Liver (tissue), 9 donors: Measurements from ENCODE around the gene PHLDA2. TPM values are rescaled to one million over a fixed set of nuclear protein-coding genes. Genes with fewer than 3 reads are reported as not detected.

Source experiments
- DNase-seq: peaks from one replicate; pipeline ENCODE4 v3.0.0-alpha.2; 2017; ENCODE audit warnings: low spot score
- H3K27ac ChIP-seq, 2 donors: one replicate each; pipeline ENCODE4 v1.7.0; 2013; ENCODE audit warnings: inconsistent platforms in 2 of 2, low read length in 2 of 2, control low read depth in 1 of 2, low read depth in 1 of 2, mild to moderate bottlenecking in 1 of 2
- H3K27me3 ChIP-seq, 4 donors: one replicate each; pipeline versions ENCODE4 v1.6.1 to v1.7.0; 2013; ENCODE audit warnings: low read length in 3 of 4, inconsistent platforms in 1 of 4, mild to moderate bottlenecking in 1 of 4, moderate library complexity in 1 of 4; ENCODE audit not compliant: control insufficient read depth in 4 of 4, insufficient read depth in 4 of 4
- H3K36me3 ChIP-seq, 4 donors: one replicate each; pipeline versions ENCODE4 v1.6.1 to v1.7.0; 2013; ENCODE audit warnings: low read length in 3 of 4, mild to moderate bottlenecking in 3 of 4, low read depth in 1 of 4, moderate library complexity in 1 of 4; ENCODE audit not compliant: control insufficient read depth in 4 of 4, insufficient read depth in 3 of 4
- H3K4me1 ChIP-seq, 4 donors: one replicate each; pipeline versions ENCODE4 v1.6.1 to v1.7.0; 2013; ENCODE audit warnings: low read length in 3 of 4, mild to moderate bottlenecking in 3 of 4, moderate library complexity in 1 of 4; ENCODE audit not compliant: control insufficient read depth in 4 of 4, insufficient read depth in 4 of 4
- H3K4me3 ChIP-seq, 3 donors: one replicate each; pipeline versions ENCODE4 v1.6.1 to v1.7.0; 2013; ENCODE audit warnings: low read length in 3 of 3, control low read depth in 1 of 3, low read depth in 1 of 3, mild to moderate bottlenecking in 1 of 3
- H3K9ac ChIP-seq, 2 donors: one replicate each; pipeline ENCODE4 v1.7.0; 2013; ENCODE audit warnings: low read length in 2 of 2, mild to moderate bottlenecking in 2 of 2, moderate library complexity in 2 of 2, control low read depth in 1 of 2, low read depth in 1 of 2
- H3K9me3 ChIP-seq, 4 donors: one replicate each; pipeline versions ENCODE4 v1.6.1 to v1.7.0; 2013; ENCODE audit warnings: low read length in 3 of 4; ENCODE audit not compliant: control insufficient read depth in 4 of 4
- EGR1 ChIP-seq, 2 donors: IDR thresholded peaks; 2 replicates each; pipeline ENCODE4 v1.6.1; 2016 to 2018; ENCODE audit warnings: antibody characterized with exemption in 2 of 2, low read depth in 2 of 2
- FOXA1 ChIP-seq: IDR thresholded peaks from 2 replicates; pipeline ENCODE4 v1.6.1; 2016; ENCODE audit warnings: antibody characterized with exemption
- FOXA2 ChIP-seq: IDR thresholded peaks from 2 replicates; pipeline ENCODE4 v1.6.1; 2016; ENCODE audit warnings: antibody characterized with exemption
- GABPA ChIP-seq, 2 donors: IDR thresholded peaks in 1 of 2; conservative IDR thresholded peaks in 1 of 2; 2 replicates each; pipeline ENCODE4 v1.6.1; 2016; ENCODE audit warnings: antibody characterized with exemption in 2 of 2, mild to moderate bottlenecking in 1 of 2, moderate library complexity in 1 of 2
- HNF4A ChIP-seq, 2 donors: conservative IDR thresholded peaks; 2 replicates each; pipeline ENCODE4 v1.6.1; 2016; ENCODE audit warnings: antibody characterized with exemption in 2 of 2, mild to moderate bottlenecking in 2 of 2
- HNF4G ChIP-seq: IDR thresholded peaks from 2 replicates; pipeline ENCODE4 v1.6.1; 2016; ENCODE audit warnings: antibody characterized with exemption
- JUND ChIP-seq, 2 donors: IDR thresholded peaks; 2 replicates each; pipeline ENCODE4 v1.6.1; 2016; ENCODE audit warnings: antibody characterized with exemption in 2 of 2
- NR2F2 ChIP-seq: IDR thresholded peaks from 2 replicates; pipeline ENCODE4 v1.6.1; 2016; ENCODE audit warnings: antibody characterized with exemption
- RAD21 ChIP-seq, 2 donors: IDR thresholded peaks; 2 replicates each; pipeline ENCODE4 v1.6.1; 2016; ENCODE audit warnings: antibody characterized with exemption in 2 of 2, mild to moderate bottlenecking in 2 of 2
- RXRA ChIP-seq, 2 donors: IDR thresholded peaks; 2 replicates each; pipeline ENCODE4 v1.6.1; 2017 to 2018; ENCODE audit warnings: antibody characterized with exemption in 2 of 2, mild to moderate bottlenecking in 1 of 2
- SP1 ChIP-seq: IDR thresholded peaks from 2 replicates; pipeline ENCODE4 v1.6.1; 2018; ENCODE audit warnings: antibody characterized with exemption, mild to moderate bottlenecking
- TAF1 ChIP-seq: conservative IDR thresholded peaks from 2 replicates; pipeline ENCODE4 v1.6.1; 2016; ENCODE audit warnings: antibody characterized with exemption, mild to moderate bottlenecking
- YY1 ChIP-seq: IDR thresholded peaks from 2 replicates; pipeline ENCODE4 v1.6.1; 2016; ENCODE audit warnings: antibody characterized with exemption, mild to moderate bottlenecking
- WGBS: extraction: QIAGEN DNeasy Blood & Tissue Kit; methylation state at CpG from one replicate; pipeline ENCODE4 v1.1.7; 2013; 5-methylcytosine and 5-hydroxymethylcytosine counted together
- polyA plus RNA-seq, 2 donors: library from polyadenylated mRNA; stranded (reverse) in 1 of 2; unstranded in 1 of 2; fragments of 200-250 nt in 1 of 2; fragments of >200 nt in 1 of 2; fragmentation: Nextera tagmentation in 1 of 2; extraction: Ambion mirVana in 1 of 2; gene quantifications; one replicate each; pipeline versions ENCODE4 v1.2.1 to v1.2.3, GENCODE V29; 2013 to 2015
- total RNA-seq, 2 donors: library from RNA; depleted of rRNA; stranded (reverse); fragments of >200 nt; gene quantifications; one replicate each; pipeline ENCODE4 v1.2.3, GENCODE V29; 2014
- TF ChIP-seq, protein P1 (sequence below): fragments of 150-350 bp; IDR thresholded peaks from 2 replicates; pipeline ENCODE4 v1.5.1; 2017; ENCODE audit warnings: improper control_type of control experiment, low read depth, low read length; ENCODE audit not compliant: missing input control
- TF ChIP-seq, protein P2 (sequence below): IDR thresholded peaks from 2 replicates; pipeline ENCODE4 v1.6.1; 2016; ENCODE audit warnings: antibody characterized with exemption
- TF ChIP-seq, protein P3 (sequence below): IDR thresholded peaks from 2 replicates; pipeline ENCODE4 v1.6.1; 2016; ENCODE audit warnings: antibody characterized with exemption
- TF ChIP-seq, protein P4 (sequence below): IDR thresholded peaks from 2 replicates; pipeline ENCODE4 v1.6.1; 2016; ENCODE audit warnings: antibody characterized with exemption, mild to moderate bottlenecking
- TF ChIP-seq, protein P5 (sequence below): IDR thresholded peaks from 2 replicates; pipeline ENCODE4 v1.6.1; 2016; ENCODE audit warnings: antibody characterized with exemption
- donor health status: healthy.
- donor health status: healthy.
- donor health status: healthy.
- donor health status: healthy.
- donor health status: healthy.

Gene PHLDA2
- total and polyA plus RNA-seq, 4 donors = 0.23 to 1.4 (median 0.99) TPM; not detected in 1

DNA sequence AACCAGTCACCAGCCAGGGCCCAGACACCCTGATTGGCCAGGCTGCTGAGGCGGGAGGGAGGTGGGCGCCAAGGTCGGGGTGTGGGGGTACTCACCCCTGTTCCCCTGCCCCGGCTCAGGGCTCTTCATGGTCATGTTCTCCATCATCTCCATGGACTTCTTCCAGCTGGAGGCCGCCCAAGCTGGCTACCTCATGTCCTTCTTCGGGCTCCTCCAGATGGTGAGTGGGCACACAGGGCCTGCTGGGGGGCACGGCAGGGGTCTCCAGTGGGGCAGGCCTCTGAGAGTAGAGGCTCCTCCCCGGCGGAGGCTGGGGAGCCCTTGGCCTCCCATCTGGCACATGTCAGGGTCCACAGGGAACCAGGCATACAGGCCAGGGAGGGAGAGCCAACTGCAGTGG is 10.0 kb downstream of the PHLDA2 start:
- Histone ChIP-seq H3K9me3 (no peaks in the 10 kb centered on the region), H3K4me3 (no peak overlapping the region), H3K27me3 (no peaks in the 10 kb centered on the region), H3K4me1 (no peaks in the 10 kb centered on the region), H3K9ac (no peak overlapping the region), H3K27ac (no peak overlapping the region), H3K36me3 (peaks cover 0 to 5% (median 0%) of the 10 kb centered on the region in 4 donors)
- WGBS = 93% methylated on average over 9 of the region's 9 CpGs
- TF ChIP-seq NR2F2 (no peak), FOXA2 (no peak), RXRA (IDR thresholded peaks at IDR 0.05) (no peak), GABPA (IDR thresholded peaks at IDR 0.05 in 1 of 2, conservative IDR thresholded peaks at IDR 0.05 in 1 of 2) (no peak), HNF4G (no peak), RAD21 (IDR thresholded peaks at IDR 0.05) (no peak)
- TF ChIP-seq, protein P1, sequence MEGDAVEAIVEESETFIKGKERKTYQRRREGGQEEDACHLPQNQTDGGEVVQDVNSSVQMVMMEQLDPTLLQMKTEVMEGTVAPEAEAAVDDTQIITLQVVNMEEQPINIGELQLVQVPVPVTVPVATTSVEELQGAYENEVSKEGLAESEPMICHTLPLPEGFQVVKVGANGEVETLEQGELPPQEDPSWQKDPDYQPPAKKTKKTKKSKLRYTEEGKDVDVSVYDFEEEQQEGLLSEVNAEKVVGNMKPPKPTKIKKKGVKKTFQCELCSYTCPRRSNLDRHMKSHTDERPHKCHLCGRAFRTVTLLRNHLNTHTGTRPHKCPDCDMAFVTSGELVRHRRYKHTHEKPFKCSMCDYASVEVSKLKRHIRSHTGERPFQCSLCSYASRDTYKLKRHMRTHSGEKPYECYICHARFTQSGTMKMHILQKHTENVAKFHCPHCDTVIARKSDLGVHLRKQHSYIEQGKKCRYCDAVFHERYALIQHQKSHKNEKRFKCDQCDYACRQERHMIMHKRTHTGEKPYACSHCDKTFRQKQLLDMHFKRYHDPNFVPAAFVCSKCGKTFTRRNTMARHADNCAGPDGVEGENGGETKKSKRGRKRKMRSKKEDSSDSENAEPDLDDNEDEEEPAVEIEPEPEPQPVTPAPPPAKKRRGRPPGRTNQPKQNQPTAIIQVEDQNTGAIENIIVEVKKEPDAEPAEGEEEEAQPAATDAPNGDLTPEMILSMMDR = no peak
- no peak for DNase-seq

DNA sequence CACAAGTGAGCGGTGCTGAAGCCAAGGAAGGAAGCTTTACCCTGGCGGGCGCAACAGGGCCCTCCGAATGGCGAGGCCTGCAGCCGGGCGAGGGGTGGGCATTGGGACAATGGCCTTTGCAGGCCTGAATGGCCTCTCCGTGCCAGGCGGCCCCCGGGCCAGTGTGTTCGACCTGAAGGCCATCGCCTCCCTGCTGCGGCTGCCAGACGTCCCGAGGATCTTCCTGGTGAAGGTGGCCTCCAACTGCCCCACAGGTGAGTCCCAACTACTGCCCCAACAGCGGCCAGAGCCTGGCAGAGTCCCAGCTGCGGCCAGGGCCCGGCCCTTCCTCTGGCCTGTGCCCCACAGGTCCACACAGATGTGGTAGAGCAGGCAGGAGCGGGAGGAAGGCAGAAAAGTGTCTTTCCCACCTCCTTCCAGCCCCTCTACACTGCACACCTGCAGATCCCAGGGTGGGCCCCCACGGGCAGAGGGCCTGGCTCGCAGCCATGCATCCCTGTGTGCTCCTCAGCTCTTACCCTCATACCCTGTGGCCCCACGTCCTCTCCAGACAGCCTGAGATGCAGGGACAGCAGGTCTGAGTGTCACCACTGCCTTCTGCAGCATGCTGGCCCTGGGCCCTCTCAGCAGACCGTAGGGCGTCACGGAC is 11.3 kb downstream of the PHLDA2 start:
- TF ChIP-seq RXRA (IDR thresholded peaks at IDR 0.05) (no peak), JUND (IDR thresholded peaks at IDR 0.05) (no peak), TAF1 (no peak), YY1 (no peak), HNF4G (no peak), RAD21 (IDR thresholded peaks at IDR 0.05) (no peak), GABPA (IDR thresholded peaks at IDR 0.05 in 1 of 2, conservative IDR thresholded peaks at IDR 0.05 in 1 of 2) (no peak), EGR1 (IDR thresholded peaks at IDR 0.05; ENCODE audit: low read depth in 2 of 2) (no peak), NR2F2 (no peak), FOXA2 (no peak), HNF4A (conservative IDR thresholded peaks at IDR 0.05) (no peak), FOXA1 (no peak), SP1 (no peak)
- TF ChIP-seq, protein P2, sequence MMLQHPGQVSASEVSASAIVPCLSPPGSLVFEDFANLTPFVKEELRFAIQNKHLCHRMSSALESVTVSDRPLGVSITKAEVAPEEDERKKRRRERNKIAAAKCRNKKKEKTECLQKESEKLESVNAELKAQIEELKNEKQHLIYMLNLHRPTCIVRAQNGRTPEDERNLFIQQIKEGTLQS = no peak
- TF ChIP-seq, protein P1 = no peak
- TF ChIP-seq, protein P3, sequence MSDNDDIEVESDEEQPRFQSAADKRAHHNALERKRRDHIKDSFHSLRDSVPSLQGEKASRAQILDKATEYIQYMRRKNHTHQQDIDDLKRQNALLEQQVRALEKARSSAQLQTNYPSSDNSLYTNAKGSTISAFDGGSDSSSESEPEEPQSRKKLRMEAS = no peak
- TF ChIP-seq, protein P4, sequence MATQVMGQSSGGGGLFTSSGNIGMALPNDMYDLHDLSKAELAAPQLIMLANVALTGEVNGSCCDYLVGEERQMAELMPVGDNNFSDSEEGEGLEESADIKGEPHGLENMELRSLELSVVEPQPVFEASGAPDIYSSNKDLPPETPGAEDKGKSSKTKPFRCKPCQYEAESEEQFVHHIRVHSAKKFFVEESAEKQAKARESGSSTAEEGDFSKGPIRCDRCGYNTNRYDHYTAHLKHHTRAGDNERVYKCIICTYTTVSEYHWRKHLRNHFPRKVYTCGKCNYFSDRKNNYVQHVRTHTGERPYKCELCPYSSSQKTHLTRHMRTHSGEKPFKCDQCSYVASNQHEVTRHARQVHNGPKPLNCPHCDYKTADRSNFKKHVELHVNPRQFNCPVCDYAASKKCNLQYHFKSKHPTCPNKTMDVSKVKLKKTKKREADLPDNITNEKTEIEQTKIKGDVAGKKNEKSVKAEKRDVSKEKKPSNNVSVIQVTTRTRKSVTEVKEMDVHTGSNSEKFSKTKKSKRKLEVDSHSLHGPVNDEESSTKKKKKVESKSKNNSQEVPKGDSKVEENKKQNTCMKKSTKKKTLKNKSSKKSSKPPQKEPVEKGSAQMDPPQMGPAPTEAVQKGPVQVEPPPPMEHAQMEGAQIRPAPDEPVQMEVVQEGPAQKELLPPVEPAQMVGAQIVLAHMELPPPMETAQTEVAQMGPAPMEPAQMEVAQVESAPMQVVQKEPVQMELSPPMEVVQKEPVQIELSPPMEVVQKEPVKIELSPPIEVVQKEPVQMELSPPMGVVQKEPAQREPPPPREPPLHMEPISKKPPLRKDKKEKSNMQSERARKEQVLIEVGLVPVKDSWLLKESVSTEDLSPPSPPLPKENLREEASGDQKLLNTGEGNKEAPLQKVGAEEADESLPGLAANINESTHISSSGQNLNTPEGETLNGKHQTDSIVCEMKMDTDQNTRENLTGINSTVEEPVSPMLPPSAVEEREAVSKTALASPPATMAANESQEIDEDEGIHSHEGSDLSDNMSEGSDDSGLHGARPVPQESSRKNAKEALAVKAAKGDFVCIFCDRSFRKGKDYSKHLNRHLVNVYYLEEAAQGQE = no peak
- TF ChIP-seq, protein P5, sequence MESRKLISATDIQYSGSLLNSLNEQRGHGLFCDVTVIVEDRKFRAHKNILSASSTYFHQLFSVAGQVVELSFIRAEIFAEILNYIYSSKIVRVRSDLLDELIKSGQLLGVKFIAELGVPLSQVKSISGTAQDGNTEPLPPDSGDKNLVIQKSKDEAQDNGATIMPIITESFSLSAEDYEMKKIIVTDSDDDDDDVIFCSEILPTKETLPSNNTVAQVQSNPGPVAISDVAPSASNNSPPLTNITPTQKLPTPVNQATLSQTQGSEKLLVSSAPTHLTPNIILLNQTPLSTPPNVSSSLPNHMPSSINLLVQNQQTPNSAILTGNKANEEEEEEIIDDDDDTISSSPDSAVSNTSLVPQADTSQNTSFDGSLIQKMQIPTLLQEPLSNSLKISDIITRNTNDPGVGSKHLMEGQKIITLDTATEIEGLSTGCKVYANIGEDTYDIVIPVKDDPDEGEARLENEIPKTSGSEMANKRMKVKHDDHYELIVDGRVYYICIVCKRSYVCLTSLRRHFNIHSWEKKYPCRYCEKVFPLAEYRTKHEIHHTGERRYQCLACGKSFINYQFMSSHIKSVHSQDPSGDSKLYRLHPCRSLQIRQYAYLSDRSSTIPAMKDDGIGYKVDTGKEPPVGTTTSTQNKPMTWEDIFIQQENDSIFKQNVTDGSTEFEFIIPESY = no peak
- Histone ChIP-seq H3K4me3 (no peak overlapping the region), H3K36me3 (peaks cover 0 to 5% (median 0%) of the 10 kb centered on the region in 4 donors), H3K4me1 (no peaks in the 10 kb centered on the region), H3K9ac (no peak overlapping the region), H3K27me3 (no peaks in the 10 kb centered on the region), H3K27ac (no peak overlapping the region), H3K9me3 (no peaks in the 10 kb centered on the region)
- WGBS = 90% methylated on average over 25 of the region's 25 CpGs
- no peak for DNase-seq
